Upper lobe of left lung (tissue), 6 donors: Measurements from ENCODE around the gene AQR. TPM values are rescaled to one million over a fixed set of nuclear protein-coding genes. Genes with fewer than 3 reads are reported as not detected.
"Not testable (repeated sequence)": the region's sequence is repeated elsewhere in the genome, so short reads cannot be mapped to it uniquely, and the experiment has no call there.

Source experiments
- ATAC-seq, 2 donors: fragments of 200-7000 bp; cut with Tn5 transposase; one replicate each; pipeline ENCODE4 v1.9.1; 2022; ENCODE audit warnings: mild to moderate bottlenecking in 2 of 2, moderate library complexity in 2 of 2; ENCODE audit not compliant: low FRiP score in 2 of 2
- DNase-seq, 2 donors: peaks; one replicate each; pipeline ENCODE4 v3.0.0-alpha.2; 2019 to 2020
- H3K27ac ChIP-seq, 4 donors: fragments of 200-600 bp; sonication (generic); one replicate each; pipeline ENCODE4 v1.5.1; 2016 to 2019
- H3K27me3 ChIP-seq, 4 donors: fragments of 200-600 bp; sonication (generic); one replicate each; pipeline ENCODE4 v1.5.1; 2017 to 2019
- H3K36me3 ChIP-seq, 4 donors: fragments of 200-600 bp; sonication (generic); one replicate each; pipeline ENCODE4 v1.5.1; 2016 to 2019
- H3K4me1 ChIP-seq, 4 donors: fragments of 200-600 bp; sonication (generic); one replicate each; pipeline ENCODE4 v1.5.1; 2018 to 2019
- H3K4me3 ChIP-seq, 4 donors: fragments of 200-600 bp; sonication (generic); one replicate each; pipeline ENCODE4 v1.5.1; 2017 to 2019; ENCODE audit warnings: mild to moderate bottlenecking in 2 of 4, moderate library complexity in 1 of 4
- H3K9me3 ChIP-seq, 4 donors: fragments of 200-600 bp; sonication (generic); one replicate each; pipeline ENCODE4 v1.5.1; 2018 to 2019
- CTCF ChIP-seq, 6 experiments: fragments of 450-650 bp in 4 of 6; fragments of 200-600 bp in 2 of 6; sonication (generic) in 2 of 6; IDR thresholded peaks; one replicate each; pipeline ENCODE4 v1.5.1; 2016 to 2019; ENCODE audit warnings: antibody characterized with exemption in 6 of 6
- EP300 ChIP-seq, 4 donors: sonication (generic); formaldehyde crosslinking; IDR thresholded peaks; one replicate each; pipeline ENCODE4 v1.5.1; 2017; ENCODE audit warnings: antibody characterized with exemption in 4 of 4, control low read depth in 2 of 4
- POLR2A ChIP-seq, 4 donors: fragments of 450-650 bp; IDR thresholded peaks; one replicate each; pipeline ENCODE4 v1.5.1; 2016 to 2017; ENCODE audit warnings: antibody characterized with exemption in 4 of 4, mild to moderate bottlenecking in 2 of 4
- POLR2AphosphoS5 ChIP-seq, 2 donors: sonication (generic); formaldehyde crosslinking; IDR thresholded peaks; one replicate each; pipeline ENCODE4 v1.5.1; 2017; ENCODE audit warnings: antibody characterized with exemption in 2 of 2
- WGBS, 2 donors: methylation state at CpG; one replicate each; pipeline ENCODE4 v1.1.5; 2017 to 2018; 5-methylcytosine and 5-hydroxymethylcytosine counted together
- total RNA-seq, 6 donors: library from RNA; depleted of rRNA in 4 of 6; stranded (reverse); fragments of >200 nt in 4 of 6; gene quantifications; one replicate each; pipeline versions ENCODE4 v1.1.0 to v1.2.1, GENCODE V29; 2016 to 2021
- donor health status: DM: no; HTN: no; CAD: no; lungs with moderate emphysema.
- donor health status: DM: no; HTN: yes; CAD: no; lungs with severe emphysema.

Gene AQR
- total RNA-seq, 6 donors from 2014 or later = 9.9 to 40.2 (median 22.6) TPM

DNA sequence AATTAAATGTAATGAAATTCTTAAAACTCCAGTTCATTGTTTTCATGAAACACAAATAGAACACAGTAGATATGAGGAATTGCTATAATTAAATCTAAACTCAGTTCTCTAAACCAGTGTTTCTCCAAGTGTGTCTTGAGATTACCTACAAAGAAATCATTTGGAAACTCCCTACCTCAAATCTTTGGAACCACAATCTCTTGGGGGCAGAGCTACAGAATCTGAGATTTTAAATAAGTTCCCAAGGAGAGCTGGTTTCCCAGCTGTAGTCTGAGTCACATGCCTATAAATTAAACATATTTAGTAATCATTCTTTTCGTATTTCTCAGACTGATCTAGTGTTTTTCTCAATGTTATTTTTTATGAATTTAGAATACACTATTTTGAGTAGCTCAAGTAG is 157.2 kb downstream of the AQR start:
- TF ChIP-seq EP300 (IDR thresholded peaks at IDR 0.05) (no peak), POLR2AphosphoS5 (IDR thresholded peaks at IDR 0.05) (no peak), POLR2A (IDR thresholded peaks at IDR 0.05) (no peak), CTCF (IDR thresholded peaks at IDR 0.05) (no peak)
- ATAC-seq (no peak), DNase-seq (no peak)
- Histone ChIP-seq H3K27me3 (no peaks in the 10 kb centered on the region), H3K4me3 (no peak overlapping the region), H3K36me3 (no peaks in the 10 kb centered on the region), H3K4me1 (no peaks in the 10 kb centered on the region), H3K27ac (no peak overlapping the region), H3K9me3 (no peaks in the 10 kb centered on the region)
- WGBS, 2 donors = 78 to 82% methylated on average over 1 of the region's 1 CpG

DNA sequence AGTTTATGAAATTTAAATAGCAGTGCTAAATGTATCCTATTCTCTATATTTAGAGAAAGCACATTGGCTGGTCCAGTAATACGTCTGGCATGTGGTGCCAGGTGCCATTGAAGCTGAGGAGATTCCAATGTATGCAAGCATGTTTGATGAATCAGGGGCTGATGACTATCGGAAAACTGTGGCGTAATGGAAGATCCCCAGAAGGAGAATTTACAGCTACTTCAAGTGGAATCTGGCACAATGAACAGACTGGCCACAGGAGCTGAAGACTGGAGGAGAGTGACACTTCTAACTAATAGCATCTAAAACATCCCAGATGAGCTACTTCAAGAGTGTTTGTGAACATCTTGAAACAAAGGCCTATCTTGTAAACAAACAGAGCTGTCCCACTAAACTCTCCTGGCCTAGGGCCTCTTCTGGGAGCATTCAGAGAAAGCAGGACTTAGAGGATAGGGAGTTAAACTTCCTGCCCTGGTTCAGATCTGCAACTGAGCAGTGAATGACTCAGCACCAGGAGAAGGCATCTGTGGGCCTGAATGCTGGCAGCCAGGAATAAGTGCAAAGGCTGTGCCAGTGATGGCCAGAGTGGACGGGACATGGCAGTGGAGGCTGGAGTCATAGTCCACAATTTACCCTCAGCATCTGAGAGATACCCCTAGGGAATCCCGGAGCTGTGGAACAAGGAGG is 159.0 kb downstream of the AQR start:
- 82 to 87% methylated on average over 5 of the region's 5 CpGs for WGBS, 2 donors
- H3K4me1 ChIP-seq = no peaks in the 10 kb centered on the region

DNA sequence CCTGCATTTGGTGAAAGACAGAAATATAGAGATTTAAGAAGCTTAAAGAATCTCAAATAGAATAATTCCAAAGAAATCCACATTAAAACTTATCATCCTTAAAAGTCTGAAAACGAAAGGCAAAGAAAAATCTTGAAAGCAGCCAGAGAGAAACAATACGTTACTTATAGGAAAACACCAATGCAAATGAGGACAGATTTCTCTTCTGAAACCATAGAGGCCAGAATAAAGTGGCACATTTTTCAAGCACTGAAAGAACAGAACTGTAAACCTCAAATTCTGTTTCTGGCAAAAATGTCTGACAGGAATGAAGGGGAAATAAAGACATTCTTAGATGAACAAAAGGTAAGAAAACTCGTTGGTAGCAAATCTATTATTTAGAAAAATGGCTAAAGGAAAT is 160.4 kb downstream of the AQR start:
- 72 to 76% methylated on average over 3 of the region's 3 CpGs for WGBS, 2 donors
- H3K4me1 ChIP-seq = no peaks in the 10 kb centered on the region
- H3K27ac ChIP-seq = no peak overlapping the region
- no peak overlapping the region for H3K4me3 ChIP-seq
- ATAC-seq (no peak), DNase-seq (no peak)
- no peaks in the 10 kb centered on the region for H3K9me3 ChIP-seq
- no peak for TF ChIP-seq POLR2AphosphoS5 (IDR thresholded peaks at IDR 0.05)
- no peak for TF ChIP-seq POLR2A (IDR thresholded peaks at IDR 0.05)
- no peak for TF ChIP-seq EP300 (IDR thresholded peaks at IDR 0.05)
- TF ChIP-seq CTCF (IDR thresholded peaks at IDR 0.05) = no peak
- no peaks in the 10 kb centered on the region for H3K36me3 ChIP-seq
- no peaks in the 10 kb centered on the region for H3K27me3 ChIP-seq

More for the DNA sequence above, 159.0 kb downstream of the AQR start:
- H3K27me3 ChIP-seq = no peaks in the 10 kb centered on the region
- no peak for DNase-seq
- no peak overlapping the region for H3K4me3 ChIP-seq
- no peak for ATAC-seq
- H3K27ac ChIP-seq = no peak overlapping the region
- no peaks in the 10 kb centered on the region for H3K9me3 ChIP-seq
- no peaks in the 10 kb centered on the region for H3K36me3 ChIP-seq
- TF ChIP-seq CTCF (IDR thresholded peaks at IDR 0.05) = no peak
- no peak for TF ChIP-seq POLR2AphosphoS5 (IDR thresholded peaks at IDR 0.05)
- TF ChIP-seq EP300 (IDR thresholded peaks at IDR 0.05) = no peak
- TF ChIP-seq POLR2A (IDR thresholded peaks at IDR 0.05) = no peak

- ATAC-seq (no peak), DNase-seq (no peak)
- Histone ChIP-seq H3K27ac (no peak overlapping the region), H3K36me3 (no peaks in the 10 kb centered on the region), H3K9me3 (no peaks in the 10 kb centered on the region), H3K4me1 (no peaks in the 10 kb centered on the region), H3K27me3 (no peaks in the 10 kb centered on the region), H3K4me3 (no peak overlapping the region)
- 90 to 96% methylated on average over 3 of the region's 3 CpGs for WGBS, 2 donors
- TF ChIP-seq POLR2AphosphoS5 (IDR thresholded peaks at IDR 0.05) = no peak
- TF ChIP-seq CTCF (IDR thresholded peaks at IDR 0.05) = no peak
- no peak for TF ChIP-seq POLR2A (IDR thresholded peaks at IDR 0.05)
- TF ChIP-seq EP300 (IDR thresholded peaks at IDR 0.05) = no peak
These were observed 161.5 kb downstream of the AQR start for GRCh38 chr15:34808016-34808415.

- H3K4me3 ChIP-seq, H3K9me3 ChIP-seq, H3K27me3 ChIP-seq, H3K27ac ChIP-seq, H3K36me3 ChIP-seq, ATAC-seq, DNase-seq, H3K4me1 ChIP-seq: not testable (repeated sequence)
- WGBS, 2 donors = 76 to 84% methylated on average over 8 of the region's 8 CpGs
These were observed 162.3 kb downstream of the AQR start for GRCh38 chr15:34807241-34807640.
